PC-3 (cell line): ENCODE results near the gene LIN7A. TPM values are rescaled to one million over a fixed set of nuclear protein-coding genes. Genes with fewer than 3 reads are reported as not detected.

Source experiments
- ATAC-seq: fragments of 200-7000 bp; cut with Tn5 transposase; 2 replicates; pipeline ENCODE4 v1.9.1; 2020; ENCODE audit warnings: mild to moderate bottlenecking, moderate library complexity
- BruUV-seq: library from RNA; stranded (reverse); fragments of 400-500 nt; replicated peaks from 2 replicates; lab custom pipeline; 2021; lab: Mats Ljungman, UMichigan
- CTCF ChIA-PET: fragments of 300-600 bp; sonication (Branson Sonifier 250); formaldehyde crosslinking; loops from one replicate; lab custom pipeline; 2022; ENCODE audit warnings: antibody characterized with exemption; lab: Charles Lee
- POLR2A ChIA-PET: fragments of 300-600 bp; sonication (Branson Sonifier 250); formaldehyde crosslinking; loops from one replicate; lab custom pipeline; 2022; ENCODE audit warnings: antibody characterized with exemption; ENCODE audit not compliant: unreplicated experiment; lab: Charles Lee
- DNase-seq: peaks from one replicate; pipeline ENCODE4 v3.0.0-alpha.2; 2015
- H2AFZ ChIP-seq: fragments of 300-600 bp; sonication (generic); 2 replicates; pipeline ENCODE4 v1.6.0; 2016; ENCODE audit warnings: antibody characterized with exemption, low read length
- H3F3A ChIP-seq: fragments of 300-600 bp; sonication (generic); one replicate; pipeline ENCODE4 v1.6.0; 2017; ENCODE audit warnings: antibody characterized with exemption, low read length, control low read depth, mild to moderate bottlenecking; ENCODE audit not compliant: unreplicated experiment
- H3K27ac ChIP-seq: fragments of 300-600 bp; sonication (generic); 2 replicates; pipeline ENCODE4 v1.5.1; 2016; ENCODE audit warnings: mild to moderate bottlenecking, low read length
- H3K27me3 ChIP-seq: fragments of 300-600 bp; sonication (generic); 2 replicates; pipeline ENCODE4 v1.6.1; 2016; ENCODE audit warnings: low read length, mixed read lengths
- H3K36me3 ChIP-seq: fragments of 300-600 bp; sonication (generic); 2 replicates; pipeline ENCODE4 v1.6.1; 2016; ENCODE audit warnings: low read depth, mixed run types, low read length, mixed read lengths
- H3K4me1 ChIP-seq: fragments of 300-600 bp; sonication (generic); 2 replicates; pipeline ENCODE4 v1.5.1; 2016; ENCODE audit warnings: low read length; ENCODE audit not compliant: insufficient read depth
- H3K4me2 ChIP-seq: fragments of 300-600 bp; sonication (generic); 2 replicates; pipeline ENCODE4 v1.6.0; 2016; ENCODE audit warnings: low read length
- H3K4me3 ChIP-seq: fragments of 300-600 bp; sonication (generic); 2 replicates; pipeline ENCODE4 v1.5.1; 2016; ENCODE audit warnings: mild to moderate bottlenecking, low read length, mixed read lengths
- H3K79me2 ChIP-seq: fragments of 300-600 bp; sonication (generic); 2 replicates; pipeline ENCODE4 v1.6.1; 2017; ENCODE audit warnings: low read length, mixed read lengths
- H3K9ac ChIP-seq: fragments of 300-600 bp; sonication (generic); 2 replicates; pipeline ENCODE4 v1.6.0; 2016; ENCODE audit warnings: mild to moderate bottlenecking, low read length
- H3K9me2 ChIP-seq: fragments of 300-600 bp; sonication (generic); replicated peaks from 2 replicates; pipeline ENCODE4 v1.6.1; 2016; ENCODE audit warnings: mixed run types, low read length, mixed read lengths
- H3K9me3 ChIP-seq: fragments of 300-600 bp; sonication (generic); 2 replicates; pipeline ENCODE4 v1.6.1; 2016; ENCODE audit warnings: low read length, mixed read lengths
- H4K20me1 ChIP-seq: fragments of 300-600 bp; sonication (generic); 2 replicates; pipeline ENCODE4 v1.6.1; 2016; ENCODE audit warnings: low read length, mixed read lengths
- CTCF ChIP-seq: fragments of 300-600 bp; sonication (generic); conservative IDR thresholded peaks from 2 replicates; pipeline ENCODE4 v1.5.1; 2017; ENCODE audit warnings: antibody characterized with exemption, low read depth, mild to moderate bottlenecking, low read length
- EZH2 ChIP-seq: fragments of 300-600 bp; sonication (generic); IDR thresholded peaks from one replicate; pipeline ENCODE4 v1.6.1; 2017; ENCODE audit warnings: antibody characterized with exemption, mild to moderate bottlenecking, low read length; ENCODE audit not compliant: unreplicated experiment
- EZH2phosphoT487 ChIP-seq: fragments of 300-600 bp; sonication (generic); IDR thresholded peaks from 2 replicates; pipeline ENCODE4 v1.6.1; 2018; ENCODE audit warnings: mild to moderate bottlenecking, antibody characterized with exemption, low read length, borderline replicate concordance
- intact Hi-C: fragments of 100-400 bp; cut with micrococcal nuclease; formaldehyde crosslinking; loops from 2 replicates; pipeline ENCODE4 v1.9.0; 2023
- total RNA-seq: library from RNA; depleted of rRNA; stranded (reverse); fragments of >200 nt; gene quantifications from 2 replicates; pipeline ENCODE4 v1.2.3, GENCODE V29; 2014

Gene LIN7A
- total RNA-seq, 1 experiment from 2014 or later: not detected

GRCh38 chr12:80778005-80778541 is 159.7 kb downstream of the LIN7A start:
- intact Hi-C loops: no loop called here

GRCh38 chr12:80777587-80777986 is 160.1 kb downstream of the LIN7A start:
- ChIA-PET POLR2A (no interaction called here), CTCF (no interaction called here)
- H3K9me3 ChIP-seq: no peaks in the 10 kb centered on the region
- no peak overlapping the region for H3K27ac ChIP-seq
- H3K36me3 ChIP-seq: no peaks in the 10 kb centered on the region
- intact Hi-C loops: no loop called here
- no peaks in the 10 kb centered on the region for H3K79me2 ChIP-seq
- no peaks in the 10 kb centered on the region for H3K27me3 ChIP-seq
- BruUV-seq: no TSS peak
- no peaks in the 10 kb centered on the region for H3K9me2 ChIP-seq
- H4K20me1 ChIP-seq: no peaks in the 10 kb centered on the region
- H3K4me1 ChIP-seq: 0 out of 2 replicates have a peak, but pooled peaks cover 7% of the 10 kb centered on the region
- peak overlapping the region; percentile 46; the same call in 1 of the 2 replicates for H2AFZ ChIP-seq
- H3K4me3 ChIP-seq: no peak overlapping the region
- DNase-seq: no peak
- H3K4me2 ChIP-seq: no peak overlapping the region
- no peak for ATAC-seq
- no peaks in the 10 kb centered on the region for H3F3A ChIP-seq
- TF ChIP-seq EZH2: no peak
- TF ChIP-seq CTCF: no peak
- TF ChIP-seq EZH2phosphoT487: no peak
- H3K9ac ChIP-seq: no peak overlapping the region

More at GRCh38 chr12:80778005-80778541, 159.7 kb downstream of the LIN7A start:
- no peak for TF ChIP-seq CTCF
- TF ChIP-seq EZH2phosphoT487: no peak
- no peak for TF ChIP-seq EZH2
- no TSS peak for BruUV-seq
- Histone ChIP-seq H2AFZ (peak overlapping the region; percentile 46; the same call in 1 of the 2 replicates), H3K4me2 (no peak overlapping the region), H3K36me3 (no peaks in the 10 kb centered on the region), H3K9me3 (no peaks in the 10 kb centered on the region), H3K27ac (no peak overlapping the region), H3K27me3 (no peaks in the 10 kb centered on the region), H3K9me2 (no peaks in the 10 kb centered on the region), H3K79me2 (no peaks in the 10 kb centered on the region), H3K9ac (no peak overlapping the region), H4K20me1 (no peaks in the 10 kb centered on the region), H3F3A (no peaks in the 10 kb centered on the region), H3K4me1 (0 out of 2 replicates have a peak, but pooled peaks cover 7% of the 10 kb centered on the region), H3K4me3 (no peak overlapping the region)
- ATAC-seq (no peak), DNase-seq (peak; percentile 52)
- CTCF ChIA-PET: no interaction called here
- POLR2A ChIA-PET: no interaction called here

GRCh38 chr12:80776706-80777105 is 161.0 kb downstream of the LIN7A start:
- H3K4me3 ChIP-seq: no peak overlapping the region
- ChIA-PET CTCF (no interaction called here), POLR2A (no interaction called here)
- no peaks in the 10 kb centered on the region for H3K36me3 ChIP-seq
- no peak overlapping the region for H3K9ac ChIP-seq
- no peaks in the 10 kb centered on the region for H3K79me2 ChIP-seq
- H4K20me1 ChIP-seq: no peaks in the 10 kb centered on the region
- TF ChIP-seq CTCF (no peak), EZH2 (no peak), EZH2phosphoT487 (no peak)
- no peak overlapping the region for H3K4me2 ChIP-seq
- H3F3A ChIP-seq: no peaks in the 10 kb centered on the region
- H3K4me1 ChIP-seq: 0 out of 2 replicates have a peak, but pooled peaks cover 7% of the 10 kb centered on the region
- intact Hi-C loops: no loop called here
- H3K27ac ChIP-seq: no peak overlapping the region
- no peaks in the 10 kb centered on the region for H3K9me2 ChIP-seq
- BruUV-seq: no TSS peak
- no peaks in the 10 kb centered on the region for H3K27me3 ChIP-seq
- ATAC-seq: no peak
- no peaks in the 10 kb centered on the region for H3K9me3 ChIP-seq
- no peak overlapping the region for H2AFZ ChIP-seq
- no peak for DNase-seq
